ENCODE results near the gene INSYN2A. TPM values are rescaled to one million over a fixed set of nuclear protein-coding genes. Genes with fewer than 3 reads are reported as not detected.

INSYN2A gene
- total RNA-seq, 2 donors from 2014 or later = 0.13 TPM; not detected in 1

DNA sequence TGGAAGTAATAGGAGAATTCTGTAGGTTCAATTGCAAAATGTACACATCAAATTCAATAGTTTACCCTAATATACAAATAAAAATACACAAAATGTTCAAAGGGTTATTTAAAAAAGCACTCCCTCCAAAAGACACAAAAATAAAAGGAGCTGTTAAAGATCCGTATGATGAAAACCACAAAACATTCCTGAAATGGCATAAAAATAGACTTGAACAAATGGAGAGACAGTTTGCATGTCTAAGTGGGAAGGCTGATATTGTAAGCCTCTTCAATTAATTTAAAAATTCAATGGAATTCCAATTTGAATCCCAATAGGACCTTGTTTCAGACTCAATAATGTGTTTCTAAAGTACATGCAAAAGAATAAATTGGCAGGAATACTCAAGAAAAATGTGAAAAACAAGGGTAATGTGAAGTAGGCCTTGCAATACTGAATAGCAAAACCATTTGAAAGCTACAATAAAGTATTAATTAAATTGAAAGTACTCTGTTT lies 38.0 kb upstream of the INSYN2A start:
- DNase-seq = no peak
- TF ChIP-seq CTCF (IDR thresholded peaks at IDR 0.05) = no peak
- intact Hi-C loops (cut with DNase I) = no loop called here

DNA sequence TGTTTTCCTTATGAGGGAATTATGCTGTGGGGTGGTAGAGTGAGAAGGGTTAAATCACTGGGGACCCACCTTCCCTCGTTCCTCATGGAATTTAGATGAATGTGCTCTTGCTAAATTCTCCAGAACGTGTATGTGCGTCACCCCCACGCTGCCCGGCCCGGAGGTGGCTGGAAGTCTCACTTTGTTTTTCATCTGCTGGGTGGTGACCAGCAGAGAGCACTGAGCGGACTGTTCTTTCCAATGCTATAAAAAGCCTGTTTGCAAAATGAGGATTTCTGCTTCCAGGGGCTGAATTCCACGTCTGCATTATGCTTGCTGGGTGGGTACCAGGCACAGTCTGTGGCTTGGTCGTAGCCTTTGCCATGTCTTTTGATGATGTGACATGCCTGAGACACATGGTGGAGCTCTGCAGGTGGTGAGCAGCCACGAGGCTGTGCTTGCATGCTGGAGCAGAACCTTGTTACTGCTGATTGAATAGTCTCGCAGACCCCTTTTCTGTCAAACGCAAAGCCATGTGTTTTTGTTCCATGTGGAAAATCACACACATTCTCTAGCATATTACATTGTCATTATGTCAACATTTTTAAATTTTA lies 31.9 kb upstream of the INSYN2A start:
- Histone ChIP-seq H3K4me3 (no peak overlapping the region), H3K4me1 (no peaks in the 10 kb centered on the region), H3K27me3 (no peaks in the 10 kb centered on the region), H3K9me3 (no peaks in the 10 kb centered on the region), H3K9ac (ENCODE audit: low read depth in 2 of 2, low read length in 2 of 2) (no peak overlapping the region), H3K27ac (no peak overlapping the region), H3K36me3 (no peaks in the 10 kb centered on the region)
- TF ChIP-seq CTCF (IDR thresholded peaks at IDR 0.05) = no peak
- intact Hi-C loops (cut with DNase I) = no loop called here
- DNase-seq = no peak

More for the DNA sequence above, 38.0 kb upstream of the INSYN2A start:
- H3K4me3 ChIP-seq = no peak overlapping the region
- H3K27me3 ChIP-seq = no peaks in the 10 kb centered on the region
- no peak overlapping the region for H3K9ac ChIP-seq (ENCODE audit: low read depth in 2 of 2, low read length in 2 of 2)
- no peak overlapping the region for H3K27ac ChIP-seq
- no peaks in the 10 kb centered on the region for H3K4me1 ChIP-seq
- no peaks in the 10 kb centered on the region for H3K36me3 ChIP-seq
- H3K9me3 ChIP-seq = no peaks in the 10 kb centered on the region

GRCh38 chr10:127227663-127228062 lies 31.3 kb upstream of the INSYN2A start:
- Histone ChIP-seq H3K27ac (no peak overlapping the region), H3K36me3 (no peaks in the 10 kb centered on the region), H3K4me3 (no peak overlapping the region), H3K9me3 (no peaks in the 10 kb centered on the region), H3K9ac (ENCODE audit: low read depth in 2 of 2, low read length in 2 of 2) (no peak overlapping the region), H3K27me3 (no peaks in the 10 kb centered on the region), H3K4me1 (no peaks in the 10 kb centered on the region)
- DNase-seq = no peak
- intact Hi-C loops (cut with DNase I) = no loop called here
- TF ChIP-seq CTCF (IDR thresholded peaks at IDR 0.05) = no peak

DNA sequence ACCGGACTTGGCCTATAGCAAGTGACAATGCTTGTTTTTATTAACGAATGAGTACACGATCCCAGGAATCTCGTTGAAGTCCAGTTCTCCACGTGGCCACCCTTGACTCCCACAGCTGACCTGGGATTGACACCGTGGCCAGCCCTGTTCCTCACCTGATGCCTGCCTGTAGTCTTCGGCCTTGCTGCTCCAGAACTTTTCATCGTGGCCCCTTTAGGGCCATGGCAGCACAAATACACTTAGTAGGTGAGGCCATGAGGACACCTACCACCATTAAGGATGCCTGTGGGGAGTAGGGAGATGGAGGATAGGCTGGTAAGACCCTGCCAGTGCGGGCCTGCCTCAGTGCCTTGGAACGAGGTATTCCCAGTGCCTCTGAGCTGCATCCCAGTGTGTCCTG lies 30.6 kb upstream of the INSYN2A start:
- Histone ChIP-seq H3K4me1 (no peaks in the 10 kb centered on the region), H3K27me3 (no peaks in the 10 kb centered on the region), H3K27ac (no peak overlapping the region), H3K9me3 (no peaks in the 10 kb centered on the region), H3K36me3 (no peaks in the 10 kb centered on the region), H3K4me3 (no peak overlapping the region), H3K9ac (ENCODE audit: low read depth in 2 of 2, low read length in 2 of 2) (no peak overlapping the region)
- intact Hi-C loops (cut with DNase I) = no loop called here
- no peak for TF ChIP-seq CTCF (IDR thresholded peaks at IDR 0.05)
- DNase-seq = no peak

GRCh38 chr10:127221281-127221680 lies 24.9 kb upstream of the INSYN2A start:
- Histone ChIP-seq H3K4me3 (no peak overlapping the region), H3K4me1 (no peaks in the 10 kb centered on the region), H3K27me3 (no peaks in the 10 kb centered on the region), H3K36me3 (no peaks in the 10 kb centered on the region), H3K9me3 (no peaks in the 10 kb centered on the region), H3K27ac (no peak overlapping the region), H3K9ac (ENCODE audit: low read depth in 2 of 2, low read length in 2 of 2) (no peak overlapping the region)
- intact Hi-C loops (cut with DNase I) = no loop called here
- TF ChIP-seq CTCF (IDR thresholded peaks at IDR 0.05) = no peak
- DNase-seq = no peak

Data from colonic mucosa (tissue), 4 donors.